Amniotic stem cell (primary cell): ENCODE results near the gene LRRC10B.

Experiments used
- DNase-seq: peaks from one replicate; lab custom pipeline; 2025; lab: John Stamatoyannopoulos, UW

The LRRC10B gene

GRCh38 chr11:61546663-61547062 lies 38.1 kb downstream of the LRRC10B start:
- no peak for DNase-seq

- DNase-seq, result no peak
Measured at GRCh38 chr11:61547246-61547645, 38.7 kb downstream of the LRRC10B start.

- DNase-seq, result no peak
Measured at GRCh38 chr11:61549177-61549576, 40.6 kb downstream of the LRRC10B start.

- no peak for DNase-seq
Measured at GRCh38 chr11:61549662-61550568, 41.4 kb downstream of the LRRC10B start.

- DNase-seq, result no peak
Measured at GRCh38 chr11:61550665-61551227, 42.2 kb downstream of the LRRC10B start.

- no peak for DNase-seq
Measured at GRCh38 chr11:61551634-61552033, 43.1 kb downstream of the LRRC10B start.

- no peak for DNase-seq
Measured at GRCh38 chr11:61552108-61552635, 43.6 kb downstream of the LRRC10B start.

GRCh38 chr11:61553373-61554171 lies 45.0 kb downstream of the LRRC10B start:
- no peak for DNase-seq

- DNase-seq, result no peak
Measured at GRCh38 chr11:61554172-61554988, 45.8 kb downstream of the LRRC10B start.

- DNase-seq, result no peak
Measured at GRCh38 chr11:61555051-61555969, 46.8 kb downstream of the LRRC10B start.

- no peak for DNase-seq
Measured at GRCh38 chr11:61555978-61556377, 47.4 kb downstream of the LRRC10B start.

- DNase-seq, result no peak
Measured at GRCh38 chr11:61556621-61557020, 48.1 kb downstream of the LRRC10B start.
